NCI-H82 (cell line): ENCODE results near the gene SHISAL1.
A peak's percentile ranks its signal among the peaks of the same experiment; 100 is the strongest.

ENCODE experiments used
- DNase-seq: peaks from one replicate; lab custom pipeline; 2025; lab: John Stamatoyannopoulos, UW

The SHISAL1 gene

DNA sequence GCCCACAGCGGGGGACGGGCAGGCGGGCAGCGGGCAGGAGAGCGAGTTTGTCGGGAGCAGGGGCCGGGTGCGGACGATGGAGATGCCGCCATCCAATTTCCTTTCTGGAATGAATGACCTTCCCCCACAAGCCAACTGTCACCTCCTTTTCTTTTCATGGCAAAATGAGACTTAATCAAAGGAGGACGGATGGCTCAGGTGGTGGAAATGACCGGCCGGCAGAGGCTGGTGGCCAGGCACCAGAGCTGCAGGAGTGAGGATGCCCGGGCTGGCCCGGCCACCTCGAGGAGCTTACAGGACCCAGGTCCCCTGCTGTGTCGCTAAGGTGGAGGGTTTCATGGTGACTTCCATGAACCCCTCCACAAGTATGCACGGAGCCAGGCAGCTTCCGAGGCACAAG is 11.7 kb downstream of the SHISAL1 start:
- DNase-seq: no peak

- DNase-seq: no peak
Observed at GRCh38 chr22:44299124-44299523, 13.6 kb downstream of the SHISAL1 start.

DNA sequence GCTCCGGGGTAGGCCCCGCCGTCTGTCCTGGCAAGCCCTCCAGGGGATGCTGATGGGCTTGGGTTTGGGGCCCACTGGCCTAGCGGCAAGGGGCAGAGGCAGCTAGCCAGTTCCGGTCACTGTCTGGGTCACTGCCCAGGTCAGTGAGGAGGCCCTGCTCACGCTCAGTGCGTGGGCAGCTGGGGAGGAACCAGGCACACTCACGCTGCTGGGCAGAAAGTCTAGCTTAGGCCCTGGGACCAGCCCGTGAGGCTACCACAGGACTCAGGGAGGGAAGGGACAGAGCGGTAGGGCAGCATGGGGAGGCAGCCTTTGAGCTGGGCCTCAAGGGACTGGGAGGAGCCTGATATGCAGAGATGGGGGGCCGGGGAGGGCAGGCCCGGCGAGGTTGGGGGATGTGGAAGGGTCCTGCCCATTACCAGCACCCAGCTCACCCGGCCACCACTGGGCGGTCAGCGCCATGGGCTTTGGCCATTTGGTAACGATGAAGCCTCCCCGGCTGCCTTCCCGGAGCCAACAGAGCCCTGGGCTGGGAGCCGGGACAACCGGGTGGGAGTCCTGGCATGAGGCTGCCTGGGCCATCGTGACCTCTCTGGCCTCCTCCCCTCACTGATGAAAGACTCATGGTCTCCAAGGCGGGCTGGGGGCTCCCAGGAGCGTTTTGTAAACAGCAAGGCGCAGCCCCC is 14.2 kb downstream of the SHISAL1 start:
- DNase-seq: no peak

GRCh38 chr22:44297470-44298061 is 15.2 kb downstream of the SHISAL1 start:
- no peak for DNase-seq

DNA sequence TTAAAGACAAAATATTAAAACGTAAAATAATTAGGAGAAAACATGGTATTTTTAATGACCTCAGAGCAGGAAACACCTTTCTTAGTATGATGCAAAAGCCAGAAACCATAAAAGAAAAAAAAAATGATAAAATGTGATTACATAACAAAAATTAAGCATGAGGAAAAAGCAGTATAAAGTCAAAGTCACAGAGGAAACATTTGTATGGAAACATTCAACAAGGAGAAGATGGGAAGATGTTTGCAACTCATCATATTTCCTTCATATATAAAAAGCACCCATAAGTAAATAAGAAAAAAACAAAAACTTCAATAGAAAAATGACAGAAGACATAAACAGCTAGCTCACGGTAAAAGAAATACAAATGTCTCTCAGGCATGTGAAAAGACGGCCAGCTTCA is 17.3 kb downstream of the SHISAL1 start:
- DNase-seq: no peak

- no peak for DNase-seq
Observed at GRCh38 chr22:44293876-44294275, 18.9 kb downstream of the SHISAL1 start.

DNA sequence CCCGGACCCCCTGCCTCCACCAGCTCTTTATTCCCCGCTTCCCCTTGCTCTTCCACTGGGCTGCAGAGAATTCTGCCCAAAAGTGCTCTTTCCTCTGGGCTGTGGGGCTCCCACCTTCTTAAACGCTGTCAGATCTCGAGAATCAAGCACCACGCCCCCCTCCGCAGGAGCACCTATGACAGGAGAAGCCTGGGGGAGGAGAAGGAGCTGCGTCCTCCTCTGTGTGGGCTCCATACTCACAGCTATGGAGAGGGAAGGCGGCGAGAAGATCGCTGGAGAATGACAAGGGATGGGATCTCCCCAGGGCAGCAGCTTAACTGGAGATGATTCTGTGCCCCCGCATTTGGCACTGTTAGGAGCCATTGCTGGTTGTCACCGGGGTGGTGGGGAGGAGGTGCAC is 19.7 kb downstream of the SHISAL1 start:
- DNase-seq: no peak

DNA sequence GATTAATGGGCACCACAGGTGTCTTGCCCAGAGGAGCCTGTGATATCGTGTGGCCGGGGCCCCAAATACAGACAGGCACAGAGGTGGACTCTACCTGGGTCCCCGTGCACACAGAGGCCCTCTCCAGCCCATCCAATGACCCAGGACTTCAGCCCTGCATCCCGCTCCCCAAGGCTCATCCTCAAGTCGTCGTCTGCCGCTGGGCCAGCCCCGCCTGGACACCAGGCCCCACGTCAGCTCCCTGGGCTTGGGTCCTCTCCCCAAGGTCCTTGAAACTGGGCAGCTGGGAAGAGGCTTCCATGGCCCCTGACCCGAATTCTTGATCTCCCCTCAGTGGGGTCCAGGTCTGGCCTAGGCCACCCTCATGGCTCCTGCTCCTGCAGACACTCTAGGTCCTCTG is 20.2 kb downstream of the SHISAL1 start:
- DNase-seq: no peak

DNA sequence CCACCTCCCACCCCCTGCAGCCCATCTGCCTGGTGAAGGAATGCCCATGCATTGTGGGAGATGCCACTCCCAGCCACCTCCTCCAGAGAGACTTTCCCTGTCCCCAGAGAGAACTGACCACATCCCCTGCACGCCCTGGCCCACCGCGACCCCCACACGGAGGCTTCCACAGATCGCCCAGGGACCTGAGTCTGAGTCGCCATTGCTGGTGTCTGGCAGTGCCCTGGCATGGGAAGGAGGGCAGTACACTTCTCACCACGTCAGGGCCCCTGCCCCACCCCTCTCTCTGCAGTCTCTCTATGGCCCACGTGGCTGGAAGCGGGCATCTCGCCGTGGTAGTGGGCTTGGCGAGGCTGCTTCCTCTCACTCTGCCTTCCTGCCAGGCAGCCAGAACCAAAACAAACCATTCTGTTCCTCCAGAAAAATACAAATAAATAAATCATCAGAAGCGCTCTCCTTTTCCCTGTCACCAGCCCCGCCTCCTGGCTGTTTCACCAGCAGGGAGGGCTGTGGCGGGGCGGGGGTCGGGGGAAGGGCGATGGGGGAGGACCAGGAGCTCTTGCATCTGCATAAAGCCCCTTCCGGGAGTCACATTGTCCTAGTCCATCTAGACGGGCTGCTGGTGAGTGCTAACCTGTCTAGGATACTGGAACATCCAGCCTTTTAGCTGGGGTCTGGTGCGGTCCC is 20.9 kb downstream of the SHISAL1 start:
- DNase-seq: peak; percentile 42

DNA sequence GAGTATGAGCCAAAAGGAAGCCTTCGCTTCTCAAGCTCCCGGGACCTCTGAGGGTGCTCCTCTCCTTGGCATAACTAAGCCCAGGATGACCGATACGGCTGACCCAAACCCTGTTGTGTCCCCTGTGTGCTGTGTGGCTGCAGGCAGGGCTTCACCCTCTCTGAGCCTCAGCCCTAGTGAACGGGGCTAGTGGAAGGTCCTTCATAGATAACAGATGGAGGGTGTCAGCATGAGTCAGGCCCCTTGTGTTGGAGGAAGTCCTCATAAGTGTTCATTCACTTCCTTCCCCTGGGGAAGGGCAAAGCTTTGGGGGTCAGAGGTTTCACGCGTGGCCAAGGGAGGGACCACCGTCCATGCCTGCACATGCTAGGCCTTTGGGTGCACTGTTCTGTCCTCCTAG is 21.5 kb downstream of the SHISAL1 start:
- no peak for DNase-seq

GRCh38 chr22:44289414-44290171 is 23.2 kb downstream of the SHISAL1 start:
- DNase-seq: no peak

GRCh38 chr22:44288913-44289312 is 23.8 kb downstream of the SHISAL1 start:
- no peak for DNase-seq

DNA sequence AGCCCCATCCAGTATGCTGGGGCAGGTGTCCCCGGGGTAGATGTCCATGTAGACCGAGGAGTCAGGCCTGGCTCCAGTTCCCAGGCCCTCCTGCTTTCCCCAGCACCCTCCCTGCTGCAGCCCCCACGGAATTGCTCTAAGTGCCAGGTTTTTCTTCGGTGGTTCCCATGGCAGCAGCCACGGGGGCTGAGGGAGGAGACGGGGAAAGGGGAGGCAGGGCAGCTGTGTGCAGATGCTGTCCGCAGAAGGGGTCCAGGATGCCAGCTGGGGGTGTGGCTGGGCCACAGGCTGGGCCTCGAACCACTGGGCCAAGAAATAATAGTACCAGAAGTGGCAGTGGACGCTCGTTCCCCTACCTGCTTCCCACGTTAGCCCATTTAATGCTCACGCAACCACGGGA is 25.0 kb downstream of the SHISAL1 start:
- DNase-seq: no peak

DNA sequence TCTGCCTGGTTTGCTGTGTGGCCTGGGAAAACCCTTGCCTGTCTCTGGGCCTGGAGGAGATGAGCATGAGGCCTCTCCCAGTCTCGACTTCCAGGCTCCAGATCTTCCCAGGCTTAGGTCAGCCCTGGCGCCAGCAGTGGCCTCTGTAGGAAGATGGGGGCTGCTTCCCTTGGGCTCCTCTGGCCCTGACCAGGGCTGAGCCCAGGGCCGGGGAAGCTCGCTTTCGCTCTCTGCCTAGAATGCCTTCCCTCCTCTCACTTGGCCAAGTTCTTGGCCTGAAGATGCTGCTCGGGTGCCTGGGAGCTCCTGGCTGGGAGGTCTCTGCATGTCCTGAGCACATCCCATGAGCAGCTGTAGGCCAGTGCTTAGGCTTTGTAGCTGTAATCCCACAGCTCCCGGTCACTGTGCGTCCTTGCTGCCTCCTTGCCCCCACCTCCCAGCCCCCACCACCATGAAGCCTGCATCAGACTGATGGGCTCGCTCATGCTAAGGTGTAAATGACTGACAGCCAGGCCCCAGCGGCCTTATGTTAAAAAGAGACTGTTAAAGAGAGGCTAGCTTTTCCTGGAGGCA is 25.5 kb downstream of the SHISAL1 start:
- DNase-seq: peak; percentile 50

GRCh38 chr22:44286646-44287045 is 26.1 kb downstream of the SHISAL1 start:
- peak; percentile 73 for DNase-seq

DNA sequence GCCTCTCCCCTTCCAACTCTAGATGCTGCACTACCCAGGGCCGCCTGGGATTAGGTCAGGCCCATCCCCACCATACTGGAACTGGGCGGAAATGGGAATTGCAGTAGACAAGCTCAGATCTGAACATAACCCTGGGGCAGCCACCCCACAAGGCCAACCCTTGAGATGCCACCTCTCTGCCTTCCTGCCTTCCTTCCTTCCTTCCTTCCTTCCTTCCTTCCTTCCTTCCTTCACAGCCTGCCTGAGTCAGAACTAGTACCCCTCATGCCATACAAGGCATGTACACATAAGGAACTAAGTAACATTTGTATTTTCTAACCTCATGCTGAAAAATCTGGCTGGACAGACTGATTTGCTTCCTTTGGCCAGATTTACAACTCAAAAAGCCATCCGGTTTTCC is 28.0 kb downstream of the SHISAL1 start:
- no peak for DNase-seq

GRCh38 chr22:44281768-44282637 is 30.7 kb downstream of the SHISAL1 start:
- peak; percentile 51 for DNase-seq

- DNase-seq: no peak
Observed at GRCh38 chr22:44280665-44281188, 32.0 kb downstream of the SHISAL1 start.

- no peak for DNase-seq
Observed at GRCh38 chr22:44279069-44279360, 33.7 kb downstream of the SHISAL1 start.

- no peak for DNase-seq
Observed at GRCh38 chr22:44278243-44279068, 34.3 kb downstream of the SHISAL1 start.
